ENCODE results near the gene BTG3. TPM values are rescaled to one million over a fixed set of nuclear protein-coding genes. Genes with fewer than 3 reads are reported as not detected.

The BTG3 gene
- total RNA-seq, 1 donor from 2014 or later: 45.5 TPM

DNA sequence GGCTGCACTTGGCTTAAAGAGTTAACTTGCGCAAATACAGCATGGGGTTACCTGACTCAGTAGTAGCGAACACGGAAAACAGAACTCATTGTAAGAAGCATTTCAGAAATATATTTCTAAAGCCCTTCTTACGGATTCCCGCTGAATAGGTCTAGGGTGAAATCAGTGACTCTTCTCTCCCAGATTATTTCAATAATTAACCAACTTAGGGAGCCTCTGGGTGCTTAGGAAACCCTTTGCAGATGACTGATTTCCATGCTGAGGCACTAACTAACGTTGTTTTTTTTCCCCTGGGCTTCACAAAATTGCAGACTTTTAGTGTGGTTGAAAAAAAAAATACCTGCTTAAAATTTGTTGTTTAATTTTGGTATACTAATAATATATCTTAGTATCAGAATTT lies 40.3 kb downstream of the BTG3 start:
- no peaks in the 10 kb centered on the region for H4K20me1 ChIP-seq (ENCODE audit: insufficient read depth, low read length)
- FAIRE-seq (no peak), DNase-seq (ENCODE audit: low read depth) (no peak)
- H3K36me3 ChIP-seq (ENCODE audit: insufficient read depth, low read length): no peaks in the 10 kb centered on the region
- no peaks in the 10 kb centered on the region for H3K4me1 ChIP-seq (ENCODE audit: insufficient read depth, low read length)
- no peak overlapping the region for H2AFZ ChIP-seq (ENCODE audit: low read depth, low read length)
- Mint-ChIP-seq H3K36me3 (ENCODE audit: low read depth, unreplicated experiment) (peaks cover 2% of the 10 kb centered on the region), H3K9me3 (ENCODE audit: unreplicated experiment) (no peaks in the 10 kb centered on the region), H3K27ac (ENCODE audit: unreplicated experiment) (no peak overlapping the region), H3K4me1 (ENCODE audit: low read depth, unreplicated experiment) (peaks cover 1% of the 10 kb centered on the region), H3K4me3 (ENCODE audit: unreplicated experiment) (no peak overlapping the region), H3K27me3 (ENCODE audit: low read depth, unreplicated experiment) (no peaks in the 10 kb centered on the region)
- no peaks in the 10 kb centered on the region for H3K9me3 ChIP-seq (ENCODE audit: insufficient read depth, low read depth, low read length)
- no peak overlapping the region for H3K27ac ChIP-seq (ENCODE audit: low read depth, low read length)
- H3K4me2 ChIP-seq (ENCODE audit: low read length): no peak overlapping the region
- H3K4me3 ChIP-seq (ENCODE audit: insufficient read depth, low read depth, low read length): no peak overlapping the region
- no peak overlapping the region for H3K9ac ChIP-seq (ENCODE audit: low read length)
- TF ChIP-seq EZH2 (IDR thresholded peaks at IDR 0.05; ENCODE audit: insufficient read depth, low read length) (no peak), CTCF (IDR thresholded peaks at IDR 0.05; ENCODE audit: insufficient read depth, low read depth, low read length) (no peak)
- H3K27me3 ChIP-seq (ENCODE audit: insufficient read depth, low read length): no peaks in the 10 kb centered on the region
- no peaks in the 10 kb centered on the region for H3K79me2 ChIP-seq (ENCODE audit: insufficient read depth, low read length)

DNA sequence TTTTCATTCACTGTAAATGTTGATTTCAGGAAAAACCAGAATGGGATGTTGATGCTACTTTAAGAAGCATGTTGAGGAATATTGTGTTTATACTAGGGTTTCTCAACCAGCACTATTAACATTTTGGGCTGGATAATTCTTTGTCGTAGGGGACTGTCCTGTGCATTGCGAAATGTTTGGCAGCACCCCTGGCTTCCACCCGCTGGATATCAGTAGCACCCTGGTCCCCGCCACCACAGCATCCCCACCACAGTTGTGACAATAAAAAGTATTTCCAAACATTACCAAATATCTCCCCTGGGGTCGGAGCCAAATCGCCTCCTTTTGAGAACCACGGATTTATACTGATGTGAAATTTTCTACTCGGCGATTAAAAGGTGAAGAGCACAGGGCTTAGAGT lies 41.9 kb downstream of the BTG3 start:
- TF ChIP-seq CTCF (IDR thresholded peaks at IDR 0.05; ENCODE audit: insufficient read depth, low read depth, low read length) (no peak), EZH2 (IDR thresholded peaks at IDR 0.05; ENCODE audit: insufficient read depth, low read length) (no peak)
- no peaks in the 10 kb centered on the region for H3K4me1 Mint-ChIP-seq (ENCODE audit: low read depth, unreplicated experiment)
- Histone ChIP-seq H4K20me1 (ENCODE audit: insufficient read depth, low read length) (no peaks in the 10 kb centered on the region), H3K27ac (ENCODE audit: low read depth, low read length) (no peak overlapping the region), H3K4me1 (ENCODE audit: insufficient read depth, low read length) (no peaks in the 10 kb centered on the region), H3K9me3 (ENCODE audit: insufficient read depth, low read depth, low read length) (no peaks in the 10 kb centered on the region), H3K9ac (ENCODE audit: low read length) (no peak overlapping the region), H3K4me2 (ENCODE audit: low read length) (no peak overlapping the region), H3K27me3 (ENCODE audit: insufficient read depth, low read length) (no peaks in the 10 kb centered on the region), H3K36me3 (ENCODE audit: insufficient read depth, low read length) (no peaks in the 10 kb centered on the region), H2AFZ (ENCODE audit: low read depth, low read length) (no peak overlapping the region), H3K4me3 (ENCODE audit: insufficient read depth, low read depth, low read length) (no peak overlapping the region), H3K79me2 (ENCODE audit: insufficient read depth, low read length) (no peaks in the 10 kb centered on the region)
- H3K9me3 Mint-ChIP-seq (ENCODE audit: unreplicated experiment): no peaks in the 10 kb centered on the region
- no peak for DNase-seq (ENCODE audit: low read depth)
- FAIRE-seq: no peak
- H3K4me3 Mint-ChIP-seq (ENCODE audit: unreplicated experiment): no peak overlapping the region
- H3K36me3 Mint-ChIP-seq (ENCODE audit: low read depth, unreplicated experiment): peaks cover 2% of the 10 kb centered on the region
- no peak overlapping the region for H3K27ac Mint-ChIP-seq (ENCODE audit: unreplicated experiment)
- H3K27me3 Mint-ChIP-seq (ENCODE audit: low read depth, unreplicated experiment): no peaks in the 10 kb centered on the region

DNA sequence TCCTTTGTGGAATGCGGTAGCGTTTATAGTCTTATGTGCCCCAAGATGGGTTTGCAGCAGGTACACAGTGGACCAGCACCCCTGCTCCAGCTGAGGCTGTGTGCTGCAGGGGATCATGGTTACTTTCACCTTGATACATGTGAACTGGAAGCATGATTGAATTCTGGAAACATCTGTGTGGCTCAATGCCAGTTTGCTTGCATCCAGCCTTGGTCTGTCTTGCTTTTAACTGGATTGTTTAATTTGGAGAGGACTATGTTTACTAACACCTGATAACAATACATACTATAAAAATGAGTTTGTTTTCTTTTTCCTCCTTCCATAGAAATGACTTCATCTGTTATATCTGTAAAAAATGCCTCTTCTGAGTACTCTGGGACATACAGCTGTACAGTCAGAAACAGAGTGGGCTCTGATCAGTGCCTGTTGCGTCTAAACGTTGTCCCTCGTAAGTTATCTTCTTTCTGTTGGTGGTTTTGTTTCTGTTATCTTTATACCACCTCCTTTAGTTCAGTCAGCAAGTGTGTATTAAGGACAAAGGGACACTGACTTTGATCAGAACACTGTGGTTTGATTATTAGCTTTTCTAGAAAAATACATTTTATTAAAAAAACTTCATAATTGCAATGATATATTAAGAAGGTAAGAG lies 52.2 kb downstream of the BTG3 start:
- DNase-seq (ENCODE audit: low read depth): no peak

More for the DNA sequence above, 52.2 kb downstream of the BTG3 start:
- Histone ChIP-seq H3K27me3 (ENCODE audit: insufficient read depth, low read length) (no peaks in the 10 kb centered on the region), H3K4me3 (ENCODE audit: insufficient read depth, low read depth, low read length) (no peak overlapping the region), H3K9ac (ENCODE audit: low read length) (no peak overlapping the region), H3K4me2 (ENCODE audit: low read length) (no peak overlapping the region), H2AFZ (ENCODE audit: low read depth, low read length) (no peak overlapping the region), H3K36me3 (ENCODE audit: insufficient read depth, low read length) (no peaks in the 10 kb centered on the region), H4K20me1 (ENCODE audit: insufficient read depth, low read length) (no peaks in the 10 kb centered on the region), H3K4me1 (ENCODE audit: insufficient read depth, low read length) (no peaks in the 10 kb centered on the region), H3K27ac (ENCODE audit: low read depth, low read length) (no peak overlapping the region), H3K79me2 (ENCODE audit: insufficient read depth, low read length) (no peaks in the 10 kb centered on the region), H3K9me3 (ENCODE audit: insufficient read depth, low read depth, low read length) (no peaks in the 10 kb centered on the region)
- Mint-ChIP-seq H3K9me3 (ENCODE audit: unreplicated experiment) (no peaks in the 10 kb centered on the region), H3K27me3 (ENCODE audit: low read depth, unreplicated experiment) (no peaks in the 10 kb centered on the region), H3K27ac (ENCODE audit: unreplicated experiment) (no peak overlapping the region), H3K4me1 (ENCODE audit: low read depth, unreplicated experiment) (peaks cover 9% of the 10 kb centered on the region), H3K36me3 (ENCODE audit: low read depth, unreplicated experiment) (no peaks in the 10 kb centered on the region), H3K4me3 (ENCODE audit: unreplicated experiment) (no peak overlapping the region)
- no peak for FAIRE-seq
- TF ChIP-seq CTCF (IDR thresholded peaks at IDR 0.05; ENCODE audit: insufficient read depth, low read depth, low read length) (no peak), EZH2 (IDR thresholded peaks at IDR 0.05; ENCODE audit: insufficient read depth, low read length) (no peak)
